Kasumi-1 (cell line): ENCODE measurements around the gene ALPI.
"Not testable (repeated sequence)": the region's sequence is repeated elsewhere in the genome, so short reads cannot be mapped to it uniquely, and the experiment has no call there.

Experiments used
- DNase-seq, 2 experiments: peaks; one replicate each; lab custom pipeline; 2025; lab: John Stamatoyannopoulos, UW

Gene ALPI

DNA sequence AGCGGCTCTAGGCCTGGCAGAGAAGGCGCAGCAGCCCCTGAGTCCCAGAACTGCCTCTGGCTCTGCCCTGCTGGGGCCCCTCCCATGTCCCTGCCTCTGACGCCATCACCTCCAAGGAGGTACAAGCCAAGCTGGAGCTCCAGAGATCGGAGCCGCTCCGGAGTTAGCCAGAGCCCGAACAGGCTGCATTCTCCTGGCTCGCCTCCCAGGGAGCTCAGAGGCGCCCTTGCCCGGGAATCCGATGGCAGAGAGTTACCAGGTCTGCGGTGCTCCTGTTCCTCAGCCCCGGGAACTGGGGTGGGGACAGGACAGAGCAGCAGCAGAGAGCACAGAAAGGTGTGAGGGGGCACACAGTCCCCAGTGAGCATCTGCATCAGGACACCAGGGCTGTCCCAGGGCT, 12.9 kb upstream of the ALPI start:
- DNase-seq = not testable (repeated sequence)

DNA sequence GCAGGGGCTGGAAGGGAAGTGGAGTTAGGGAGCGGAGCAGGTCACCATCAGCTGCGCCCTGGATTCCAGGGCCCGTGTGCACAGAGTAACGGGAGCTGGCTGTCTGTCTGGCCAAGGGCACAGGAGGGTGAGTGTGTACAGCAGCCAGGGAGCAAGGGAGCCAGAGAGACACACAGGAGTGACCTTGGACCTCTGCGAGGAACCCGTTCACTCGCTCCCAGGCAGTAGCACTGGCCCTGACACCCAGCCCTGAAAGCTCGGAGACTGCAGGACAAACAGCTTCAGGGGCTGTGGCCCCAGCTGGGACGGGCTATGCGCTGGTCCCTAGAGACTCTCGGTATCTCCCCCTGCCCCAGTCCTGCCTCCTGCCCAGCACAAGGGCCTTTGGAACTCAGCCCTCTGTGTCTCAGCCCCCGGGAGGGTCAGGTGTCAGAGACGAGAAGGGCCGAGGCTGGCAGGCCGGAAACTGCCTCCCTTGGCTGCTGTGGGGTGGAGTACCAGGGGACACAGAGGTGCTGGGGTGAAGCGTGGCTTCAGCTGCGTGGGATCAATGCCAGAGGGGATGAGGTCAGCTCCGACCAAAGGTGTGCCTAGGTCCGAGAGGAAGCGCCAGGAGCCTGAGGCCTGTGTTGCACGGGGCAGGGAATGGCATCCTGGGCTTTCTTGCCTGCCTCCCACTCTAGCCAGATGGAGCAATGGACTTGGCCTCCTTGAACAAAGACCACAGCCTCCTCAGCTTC, 12.1 kb upstream of the ALPI start:
- not testable (repeated sequence) for DNase-seq

DNA sequence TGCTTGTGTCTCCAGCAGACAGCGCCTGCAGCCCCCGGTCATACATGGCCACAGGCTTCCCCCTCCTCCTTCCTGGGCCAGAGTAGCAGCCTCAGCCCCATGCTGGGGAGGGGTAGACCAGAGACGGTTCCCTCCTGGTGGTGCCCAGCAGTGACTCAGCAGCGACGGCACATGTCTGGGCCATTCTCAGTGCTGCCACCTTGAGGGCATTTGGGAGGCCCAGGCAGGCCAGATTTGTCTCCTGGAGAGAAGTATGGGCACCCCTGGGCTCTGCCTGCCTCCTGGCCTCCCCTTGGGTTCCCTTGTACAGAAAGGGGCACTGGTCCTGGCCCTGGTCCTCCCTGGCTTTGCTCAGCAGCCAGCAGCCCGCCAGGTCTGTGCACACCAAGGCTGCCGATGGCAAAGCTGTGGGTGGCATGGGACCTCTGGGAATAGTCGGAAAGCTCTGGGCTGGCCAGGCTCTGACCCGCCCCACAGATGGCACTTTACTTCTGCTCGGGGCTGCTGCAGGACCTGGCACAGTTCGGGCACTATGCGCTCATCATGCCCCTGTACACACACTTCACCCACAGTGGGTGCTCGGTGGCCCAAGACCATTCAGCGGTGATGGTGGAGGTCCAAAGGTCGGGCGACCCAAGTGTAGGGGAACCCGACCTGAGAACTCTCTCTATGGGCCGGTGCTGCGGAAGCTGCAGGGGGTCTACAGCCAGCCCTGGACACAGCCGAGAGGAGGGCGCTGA, 11.4 kb upstream of the ALPI start:
- DNase-seq = peak; percentile 20 to 33

DNA sequence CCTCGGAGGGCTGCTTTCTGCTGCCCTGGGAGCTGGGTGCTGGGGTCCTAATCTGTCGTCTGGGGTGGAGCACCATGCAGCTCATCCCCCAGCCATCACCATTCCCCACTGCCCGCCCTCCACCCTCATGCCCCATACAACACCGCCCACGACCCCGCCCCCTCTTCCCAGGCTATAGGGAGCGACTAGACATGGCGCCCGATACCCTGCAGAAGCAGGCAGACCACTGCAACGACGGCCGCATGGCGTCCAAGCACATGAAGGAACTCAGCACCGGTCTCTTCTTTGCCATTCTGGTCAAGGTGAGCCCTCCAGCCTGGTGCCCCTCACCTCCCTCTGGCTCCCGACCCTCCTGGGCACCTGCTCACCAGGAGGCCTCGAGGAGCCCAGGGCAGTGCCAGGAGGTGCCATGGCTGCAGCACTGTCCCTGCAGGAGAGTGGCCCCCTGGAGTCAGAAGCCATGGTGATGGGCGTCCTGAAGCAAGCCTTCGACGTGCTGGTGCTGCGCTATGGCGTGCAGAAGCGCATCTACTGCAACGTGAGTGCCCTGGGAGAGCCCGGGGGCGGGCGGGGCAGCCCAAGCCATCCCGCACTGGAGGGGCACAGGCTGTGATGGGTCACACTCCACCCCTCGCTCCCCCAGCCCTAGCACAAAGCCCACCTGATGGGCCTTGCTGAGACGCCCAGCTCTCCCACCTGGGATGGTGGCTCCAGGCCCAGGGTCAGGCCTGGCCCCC, 10.6 kb upstream of the ALPI start:
- not testable (repeated sequence) for DNase-seq

DNA sequence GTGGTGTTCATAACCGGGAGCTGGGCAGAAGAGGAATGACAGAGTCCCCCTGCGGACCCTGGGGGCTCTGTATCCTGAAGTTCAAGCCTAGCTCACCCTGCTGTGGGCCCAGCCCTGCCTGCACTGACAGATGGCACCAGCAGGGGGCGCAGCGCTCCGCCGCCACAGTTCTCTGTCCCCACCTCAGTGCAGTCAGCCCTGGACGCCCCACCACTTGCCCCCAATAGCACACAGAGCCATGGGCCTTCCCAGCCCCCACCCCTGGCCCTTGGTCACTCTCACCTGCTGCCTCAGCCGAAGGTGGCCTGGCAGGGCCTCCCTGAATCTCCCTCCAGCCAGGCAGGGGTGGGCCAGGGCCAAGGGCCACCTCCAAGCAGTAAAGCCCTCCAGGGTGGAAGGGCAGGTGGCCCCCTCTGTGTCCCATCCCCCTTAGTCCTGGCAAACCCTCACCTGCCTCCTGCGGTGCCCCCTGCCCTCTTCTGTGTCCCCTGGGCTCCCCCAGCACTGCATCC, 9.6 kb upstream of the ALPI start:
- not testable (repeated sequence) for DNase-seq

DNA sequence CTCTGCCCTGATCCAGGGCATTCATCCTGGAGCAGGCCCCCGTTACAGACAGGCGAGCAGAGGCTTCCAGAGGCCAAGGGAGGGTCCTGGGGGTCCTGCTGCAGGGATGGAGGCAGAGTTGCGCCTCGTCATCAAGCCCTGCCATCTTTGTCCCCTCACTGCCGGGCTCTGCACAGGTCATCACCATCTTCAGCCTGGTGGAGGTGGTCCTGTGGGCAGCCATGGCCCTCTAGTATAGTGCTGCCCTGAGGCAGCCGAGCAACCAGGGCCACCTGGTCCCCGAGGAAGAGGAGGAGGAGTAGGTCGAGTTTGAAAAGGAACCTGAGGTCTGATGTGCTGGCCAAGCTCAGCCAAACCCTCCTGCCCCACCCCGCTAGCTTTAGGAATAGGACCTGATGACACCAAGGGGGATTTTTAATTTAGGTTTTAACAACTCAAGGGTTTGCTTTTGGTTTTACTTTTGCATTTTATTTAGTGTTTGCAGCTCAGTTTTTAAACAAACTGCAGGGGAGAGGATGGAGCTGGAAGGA, 8.8 kb upstream of the ALPI start:
- no peak for DNase-seq

DNA sequence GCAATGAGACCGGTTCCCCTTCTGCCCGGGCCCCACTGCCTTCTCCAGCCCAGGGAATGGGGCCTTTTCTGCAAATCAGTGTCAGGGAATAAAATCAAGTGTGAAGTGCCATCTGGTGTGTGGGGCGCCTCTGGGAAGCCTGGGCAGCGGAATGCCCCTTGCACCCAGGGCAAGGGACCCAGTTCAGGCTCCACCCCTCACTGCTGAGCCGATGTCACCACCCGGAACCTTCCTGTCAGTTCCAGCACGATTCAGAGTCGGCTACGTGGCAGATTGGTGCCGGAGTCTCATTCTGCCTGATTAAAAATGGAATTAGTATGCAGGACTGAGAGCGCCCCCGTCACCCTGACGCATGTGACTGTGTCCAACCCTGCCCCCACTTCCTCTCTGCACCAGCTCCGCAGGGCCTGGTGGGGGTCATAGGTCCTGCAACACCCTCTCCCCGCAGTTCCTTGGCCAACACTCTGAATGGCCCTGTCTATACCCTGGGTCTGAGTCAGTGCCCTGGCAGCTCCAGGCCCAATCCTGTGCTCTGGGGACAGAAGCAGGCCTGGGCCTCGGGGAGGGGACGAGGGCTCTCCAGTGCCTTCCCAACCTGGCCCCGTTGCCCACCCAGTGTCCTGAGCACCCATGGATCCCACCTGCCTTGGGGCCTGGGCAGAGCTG, 8.2 kb upstream of the ALPI start:
- no peak for DNase-seq

DNA sequence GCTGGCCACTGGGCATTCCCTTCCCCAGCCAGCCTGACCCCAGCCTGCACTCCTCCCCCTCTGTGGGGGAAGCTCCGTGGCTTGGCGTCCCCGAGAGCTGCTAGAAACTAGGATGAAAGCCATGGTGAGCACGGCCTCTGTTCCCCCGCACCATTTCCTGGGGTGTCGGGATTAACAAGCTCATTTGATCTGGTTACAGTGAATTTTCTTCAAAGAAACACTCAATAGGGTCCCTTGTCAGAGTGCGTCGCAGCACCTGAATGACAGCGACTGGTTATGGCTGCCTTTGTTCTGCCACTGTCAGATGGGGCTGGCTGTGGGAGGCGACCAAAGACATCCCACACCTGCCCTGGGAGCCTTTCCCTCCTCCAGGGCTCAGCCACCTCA, 7.7 kb upstream of the ALPI start:
- DNase-seq = no peak

DNA sequence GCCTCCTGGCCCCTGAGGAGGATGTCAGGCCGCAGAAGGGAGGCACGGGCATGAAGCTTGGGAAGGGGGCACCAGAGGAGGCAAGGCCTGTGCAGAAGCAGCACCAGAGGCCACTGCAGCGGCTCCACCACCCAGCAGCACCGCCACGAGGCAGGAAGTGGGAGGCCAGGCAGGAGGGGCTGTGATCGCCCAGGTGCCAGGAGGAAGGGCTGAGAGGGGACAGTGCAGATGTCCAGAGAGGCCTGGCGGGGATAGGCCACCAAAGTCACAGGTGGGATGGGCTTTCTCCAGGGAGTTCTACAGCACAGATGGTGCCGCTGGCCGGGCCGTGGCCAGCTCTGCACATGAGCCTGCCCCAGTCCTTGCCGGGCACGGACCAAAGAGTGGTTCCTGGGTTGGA, 6.0 kb upstream of the ALPI start:
- DNase-seq = no peak

DNA sequence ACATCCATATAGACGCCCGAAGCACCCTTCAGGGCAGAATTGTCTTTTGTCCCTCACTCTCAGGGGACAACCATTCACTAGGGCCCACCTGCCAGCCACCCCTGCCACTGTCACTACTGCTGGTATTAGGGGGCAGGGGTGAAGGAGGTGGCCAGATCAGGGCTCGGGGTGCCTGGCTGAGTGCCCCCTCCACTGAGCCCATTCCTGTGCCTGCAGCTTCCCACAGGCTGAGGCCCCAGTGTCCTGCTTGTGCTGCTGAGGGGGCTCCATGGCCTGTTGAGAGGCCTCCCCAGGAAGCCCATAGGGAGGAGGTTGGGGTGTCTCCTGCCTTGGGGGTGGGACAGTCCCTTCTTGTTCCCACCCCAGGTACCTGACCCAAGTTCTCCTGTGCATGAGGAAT, 4.3 kb upstream of the ALPI start:
- not testable (repeated sequence) for DNase-seq

DNA sequence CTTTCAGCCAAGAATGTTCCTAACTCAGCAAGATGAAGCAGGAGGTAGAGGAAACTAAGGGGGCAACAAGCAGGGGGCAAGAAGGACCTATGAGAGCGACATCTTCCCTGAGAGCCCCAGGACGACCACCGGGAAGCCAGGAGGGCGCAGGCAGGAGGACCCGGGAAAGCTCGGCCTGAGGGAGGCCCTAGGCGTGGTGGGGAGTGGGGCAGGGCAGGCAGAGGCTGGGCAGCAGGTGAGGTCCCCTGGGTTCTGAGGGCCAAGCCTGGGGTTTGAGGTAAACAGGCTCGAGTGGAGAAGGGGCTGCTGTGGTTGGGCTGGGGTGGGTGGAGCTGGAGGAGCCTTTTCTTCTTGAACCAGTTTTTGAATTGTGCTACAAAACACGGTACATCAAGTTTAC, 1.3 kb upstream of the ALPI start:
- DNase-seq = no peak

DNA sequence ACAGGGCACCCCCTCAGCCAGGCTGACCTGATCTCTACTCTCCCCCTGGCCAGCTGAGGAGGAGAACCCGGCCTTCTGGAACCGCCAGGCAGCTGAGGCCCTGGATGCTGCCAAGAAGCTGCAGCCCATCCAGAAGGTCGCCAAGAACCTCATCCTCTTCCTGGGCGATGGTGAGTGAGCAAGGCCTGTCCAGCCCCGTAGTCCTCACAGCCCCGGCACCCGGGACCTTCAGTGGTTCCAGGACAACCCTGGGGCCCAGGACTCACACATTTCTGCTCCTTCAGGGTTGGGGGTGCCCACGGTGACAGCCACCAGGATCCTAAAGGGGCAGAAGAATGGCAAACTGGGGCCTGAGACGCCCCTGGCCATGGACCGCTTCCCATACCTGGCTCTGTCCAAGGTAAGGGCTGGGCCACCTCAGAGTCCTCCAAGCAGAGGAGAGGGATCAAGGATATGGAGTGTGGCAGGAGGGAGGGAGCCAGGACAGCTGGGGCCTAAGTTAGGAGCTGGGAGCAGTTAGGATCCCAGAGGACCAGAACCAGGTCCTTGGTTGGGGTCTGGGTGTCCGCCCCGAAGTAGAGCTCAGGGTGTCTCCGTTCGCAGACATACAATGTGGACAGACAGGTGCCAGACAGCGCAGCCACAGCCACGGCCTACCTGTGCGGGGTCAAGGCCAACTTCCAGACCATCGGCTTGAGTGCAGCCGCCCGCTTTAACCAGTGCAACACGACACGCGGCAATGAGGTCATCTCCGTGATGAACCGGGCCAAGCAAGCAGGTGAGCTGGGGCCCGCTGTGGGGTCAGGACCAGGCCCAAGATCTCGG, 555 bp downstream of the ALPI start:
- no peak for DNase-seq

DNA sequence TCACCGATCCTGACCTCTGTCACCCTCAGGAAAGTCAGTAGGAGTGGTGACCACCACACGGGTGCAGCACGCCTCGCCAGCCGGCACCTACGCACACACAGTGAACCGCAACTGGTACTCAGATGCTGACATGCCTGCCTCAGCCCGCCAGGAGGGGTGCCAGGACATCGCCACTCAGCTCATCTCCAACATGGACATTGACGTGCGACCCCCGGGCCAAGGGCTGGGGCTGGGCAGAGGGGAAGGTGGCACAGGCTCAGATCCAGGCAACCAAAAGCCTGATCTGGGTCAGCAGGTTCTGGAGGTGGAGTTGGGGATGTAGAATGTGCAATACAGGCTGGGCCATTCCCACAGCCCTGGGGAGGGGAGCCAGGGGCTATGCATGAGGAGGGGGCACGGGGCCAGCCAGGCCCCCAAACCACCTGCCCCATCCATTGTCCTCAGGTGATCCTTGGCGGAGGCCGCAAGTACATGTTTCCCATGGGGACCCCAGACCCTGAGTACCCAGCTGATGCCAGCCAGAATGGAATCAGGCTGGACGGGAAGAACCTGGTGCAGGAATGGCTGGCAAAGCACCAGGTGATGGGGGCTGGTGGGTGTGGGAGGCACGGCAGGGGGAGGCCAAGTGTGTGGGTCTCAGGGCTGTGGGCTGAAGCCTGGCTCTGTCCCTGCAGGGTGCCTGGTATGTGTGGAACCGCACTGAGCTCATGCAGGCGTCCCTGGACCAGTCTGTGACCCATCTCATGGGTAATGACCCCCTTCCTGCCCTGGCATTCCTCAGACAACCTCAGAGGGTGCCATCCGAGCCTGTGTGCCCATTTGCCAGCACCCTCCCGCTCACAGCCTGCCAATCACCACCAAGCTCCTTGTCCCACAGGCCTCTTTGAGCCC, 1.4 kb downstream of the ALPI start:
- DNase-seq = no peak

DNA sequence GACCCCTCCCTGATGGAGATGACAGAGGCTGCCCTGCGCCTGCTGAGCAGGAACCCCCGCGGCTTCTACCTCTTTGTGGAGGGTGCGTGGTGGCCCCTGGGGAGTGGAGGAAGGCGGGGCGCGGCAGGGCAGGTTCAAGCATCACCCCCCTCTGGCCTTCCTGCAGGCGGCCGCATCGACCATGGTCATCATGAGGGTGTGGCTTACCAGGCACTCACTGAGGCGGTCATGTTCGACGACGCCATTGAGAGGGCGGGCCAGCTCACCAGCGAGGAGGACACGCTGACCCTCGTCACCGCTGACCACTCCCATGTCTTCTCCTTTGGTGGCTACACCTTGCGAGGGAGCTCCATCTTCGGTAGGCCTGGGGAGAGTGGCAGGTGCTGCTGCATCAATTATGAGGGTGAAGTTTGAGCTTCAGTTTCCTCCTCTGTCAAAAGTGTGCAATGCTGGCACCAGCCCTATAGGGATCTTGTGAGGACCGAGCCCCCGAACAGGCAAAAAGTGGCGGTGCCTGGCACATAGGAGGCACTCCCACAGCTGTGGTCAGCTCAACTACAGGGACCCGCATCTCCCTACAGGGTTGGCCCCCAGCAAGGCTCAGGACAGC, 2.2 kb downstream of the ALPI start:
- no peak for DNase-seq

DNA sequence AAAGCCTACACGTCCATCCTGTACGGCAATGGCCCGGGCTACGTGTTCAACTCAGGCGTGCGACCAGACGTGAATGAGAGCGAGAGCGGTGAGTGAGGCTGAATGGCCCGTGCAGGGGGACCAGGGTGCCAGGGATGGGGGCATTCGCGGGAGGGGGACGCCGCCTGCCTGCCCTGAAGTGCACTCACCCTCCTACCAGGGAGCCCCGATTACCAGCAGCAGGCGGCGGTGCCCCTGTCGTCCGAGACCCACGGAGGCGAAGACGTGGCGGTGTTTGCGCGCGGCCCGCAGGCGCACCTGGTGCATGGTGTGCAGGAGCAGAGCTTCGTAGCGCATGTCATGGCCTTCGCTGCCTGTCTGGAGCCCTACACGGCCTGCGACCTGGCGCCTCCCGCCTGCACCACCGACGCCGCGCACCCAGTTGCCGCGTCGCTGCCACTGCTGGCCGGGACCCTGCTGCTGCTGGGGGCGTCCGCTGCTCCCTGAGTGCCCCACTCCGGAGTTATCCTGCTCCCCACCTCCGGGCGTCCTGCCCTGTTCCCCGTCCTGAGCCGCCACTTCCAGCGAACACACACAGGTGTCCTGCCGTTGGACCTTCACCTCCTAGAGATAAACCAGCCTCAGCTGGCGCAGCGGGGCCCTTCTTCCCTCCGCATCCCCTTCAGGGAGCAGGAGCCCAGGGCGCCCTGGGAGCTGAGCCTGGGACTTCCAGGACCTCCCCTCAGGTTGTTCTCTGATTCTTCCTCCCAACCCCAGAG, 2.9 kb downstream of the ALPI start:
- no peak for DNase-seq

DNA sequence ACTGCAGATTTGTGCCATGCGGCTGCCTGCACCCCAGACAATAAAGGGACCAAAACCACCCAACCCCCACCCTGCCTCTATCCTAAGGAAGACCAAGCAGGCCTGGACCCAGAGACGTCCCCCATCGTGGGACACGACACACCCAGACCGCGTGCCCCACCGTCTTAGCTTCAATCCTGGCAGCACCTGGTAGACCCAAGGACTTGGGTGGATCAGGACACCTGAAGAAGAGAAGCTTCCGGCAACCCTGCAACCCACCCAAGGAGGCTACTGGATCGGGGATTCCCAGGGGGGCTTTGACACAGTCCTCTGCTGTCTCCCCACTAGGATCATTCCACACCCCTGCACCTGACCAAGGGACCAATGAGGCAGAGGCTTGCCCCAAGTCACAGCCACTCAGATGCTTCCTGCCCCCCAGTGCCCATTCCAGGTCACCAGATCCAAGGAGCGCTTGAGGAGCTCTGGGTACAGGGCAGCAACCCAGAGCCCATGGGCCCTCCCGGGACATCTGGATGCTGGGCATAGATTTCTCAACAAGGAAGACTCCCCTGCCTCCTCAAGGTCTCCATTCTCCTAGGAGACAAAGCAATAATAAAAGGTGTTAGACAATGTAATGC, 3.6 kb downstream of the ALPI start:
- DNase-seq = no peak

DNA sequence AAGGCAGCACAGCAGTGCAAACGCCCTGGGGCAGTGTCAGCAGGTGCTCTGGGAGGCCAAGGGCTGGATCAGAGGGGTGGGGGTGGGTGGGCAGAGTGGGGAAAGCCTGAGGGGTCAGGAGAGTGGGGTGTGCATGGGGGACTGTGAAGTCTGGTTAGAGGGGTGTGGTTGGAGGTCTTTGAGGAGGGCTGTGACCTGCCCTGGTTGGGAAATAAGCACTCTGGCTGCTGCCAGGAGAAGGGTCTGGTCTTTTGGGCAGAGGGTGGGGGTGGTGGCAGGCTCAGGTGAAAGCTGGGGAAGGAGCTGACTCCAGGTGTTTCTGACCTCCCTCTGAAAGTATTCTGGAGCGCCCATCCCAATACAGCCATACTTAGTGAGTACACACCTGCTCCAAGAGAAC, 4.2 kb downstream of the ALPI start:
- no peak for DNase-seq
